ENCODE data around the gene DTX4.

The DTX4 gene

GRCh38 chr11:59243633-59244032, 71.7 kb downstream of the DTX4 start:
- POLR2A ChIA-PET, result no interaction called here
- H3K4me3 ChIP-seq (ENCODE audit: low read depth, low read length), result no peak overlapping the region
- no peak for DNase-seq (ENCODE audit: low read depth, low spot score)
- CTCF ChIA-PET, result no interaction called here
- TF ChIP-seq CTCF (IDR thresholded peaks at IDR 0.05; ENCODE audit: insufficient read depth, low read length, missing control alignments), result no peak

- no peak for DNase-seq (ENCODE audit: low read depth, low spot score)
- ChIA-PET CTCF (no interaction called here), POLR2A (no interaction called here)
- no peak for TF ChIP-seq CTCF (IDR thresholded peaks at IDR 0.05; ENCODE audit: insufficient read depth, low read length, missing control alignments)
- H3K4me3 ChIP-seq (ENCODE audit: low read depth, low read length), result no peak overlapping the region
Measured at GRCh38 chr11:59247531-59248227, 75.7 kb downstream of the DTX4 start.

GRCh38 chr11:59249535-59249934, 77.6 kb downstream of the DTX4 start:
- ChIA-PET CTCF (interaction anchor here (1.2 kb wide), 1 partner anchor 78 kb away, joined by 3 read pairs; no protein-coding TSS in a partner anchor), POLR2A (no interaction called here)
- TF ChIP-seq CTCF (IDR thresholded peaks at IDR 0.05; ENCODE audit: insufficient read depth, low read length, missing control alignments), result no peak
- DNase-seq (ENCODE audit: low read depth, low spot score), result no peak
- no peak overlapping the region for H3K4me3 ChIP-seq (ENCODE audit: low read depth, low read length)

- no peak for TF ChIP-seq CTCF (IDR thresholded peaks at IDR 0.05; ENCODE audit: insufficient read depth, low read length, missing control alignments)
- no peak for DNase-seq (ENCODE audit: low read depth, low spot score)
- ChIA-PET CTCF (no interaction called here), POLR2A (no interaction called here)
- no peak overlapping the region for H3K4me3 ChIP-seq (ENCODE audit: low read depth, low read length)
Measured at GRCh38 chr11:59253001-59253400, 81.1 kb downstream of the DTX4 start.

GRCh38 chr11:59254286-59254685, 82.4 kb downstream of the DTX4 start:
- TF ChIP-seq CTCF (IDR thresholded peaks at IDR 0.05; ENCODE audit: insufficient read depth, low read length, missing control alignments), result no peak
- no peak for DNase-seq (ENCODE audit: low read depth, low spot score)
- H3K4me3 ChIP-seq (ENCODE audit: low read depth, low read length), result no peak overlapping the region
- CTCF ChIA-PET, result no interaction called here
- POLR2A ChIA-PET, result no interaction called here

- ChIA-PET CTCF (no interaction called here), POLR2A (no interaction called here)
- TF ChIP-seq CTCF (IDR thresholded peaks at IDR 0.05; ENCODE audit: insufficient read depth, low read length, missing control alignments), result no peak
- H3K4me3 ChIP-seq (ENCODE audit: low read depth, low read length), result no peak overlapping the region
- DNase-seq (ENCODE audit: low read depth, low spot score), result no peak
Measured at GRCh38 chr11:59255281-59255680, 83.3 kb downstream of the DTX4 start.
